ENCODE measurements around the gene TARDBP. TPM values are rescaled to one million over a fixed set of nuclear protein-coding genes. Genes with fewer than 3 reads are reported as not detected.

Gene TARDBP
- polyA plus RNA-seq, 3 donors = 49.4 to 79.5 (median 61.4) TPM

- Histone ChIP-seq H3K4me3 (replicated peaks in 1 of 3; ENCODE audit: low read depth in 2 of 3, low read length in 3 of 3) (no peak overlapping the region), H2AFZ (ENCODE audit: insufficient read depth, low read depth, low read length, poor library complexity, severe bottlenecking) (no peak overlapping the region), H3K27ac (ENCODE audit: low read depth in 1 of 2, low read length in 2 of 2) (no peak overlapping the region), H3K4me1 (ENCODE audit: control insufficient read depth in 1 of 2, insufficient read depth in 2 of 2, low read length in 2 of 2) (peaks cover 14 to 16% of the 10 kb centered on the region in 2 donors), H3K9me3 (replicated peaks in 1 of 2; ENCODE audit: control insufficient read depth in 1 of 2, insufficient read depth in 1 of 2, low read length in 2 of 2) (no peaks in the 10 kb centered on the region), H3K36me3 (replicated peaks in 1 of 2; ENCODE audit: control insufficient read depth in 1 of 2, insufficient read depth in 2 of 2, low read length in 2 of 2) (no peaks in the 10 kb centered on the region), H4K20me1 (ENCODE audit: insufficient read depth, low read length) (no peaks in the 10 kb centered on the region), H3K4me2 (replicated peaks; ENCODE audit: extremely low read depth, low read length, poor library complexity, severe bottlenecking) (no peak overlapping the region), H3K79me2 (ENCODE audit: insufficient read depth, low read length) (no peaks in the 10 kb centered on the region), H3K27me3 (ENCODE audit: control insufficient read depth in 2 of 2, insufficient read depth in 2 of 2, low read length in 2 of 2) (no peaks in the 10 kb centered on the region), H3K9ac (ENCODE audit: insufficient read depth, low read length, poor library complexity, severe bottlenecking) (no peak overlapping the region)
- H3K9me3 Mint-ChIP-seq = peaks cover 0 to 3% (median 0%) of the 10 kb centered on the region in 7 donors
- H3K36me3 Mint-ChIP-seq = no peaks in the 10 kb centered on the region
- no peak for DNase-seq
- intact Hi-C loops (cut with micrococcal nuclease) = no loop called here
- 92% methylated on average over 7 of the region's 10 CpGs for WGBS (ENCODE audit: insufficient coverage)
- TF ChIP-seq, protein P1, sequence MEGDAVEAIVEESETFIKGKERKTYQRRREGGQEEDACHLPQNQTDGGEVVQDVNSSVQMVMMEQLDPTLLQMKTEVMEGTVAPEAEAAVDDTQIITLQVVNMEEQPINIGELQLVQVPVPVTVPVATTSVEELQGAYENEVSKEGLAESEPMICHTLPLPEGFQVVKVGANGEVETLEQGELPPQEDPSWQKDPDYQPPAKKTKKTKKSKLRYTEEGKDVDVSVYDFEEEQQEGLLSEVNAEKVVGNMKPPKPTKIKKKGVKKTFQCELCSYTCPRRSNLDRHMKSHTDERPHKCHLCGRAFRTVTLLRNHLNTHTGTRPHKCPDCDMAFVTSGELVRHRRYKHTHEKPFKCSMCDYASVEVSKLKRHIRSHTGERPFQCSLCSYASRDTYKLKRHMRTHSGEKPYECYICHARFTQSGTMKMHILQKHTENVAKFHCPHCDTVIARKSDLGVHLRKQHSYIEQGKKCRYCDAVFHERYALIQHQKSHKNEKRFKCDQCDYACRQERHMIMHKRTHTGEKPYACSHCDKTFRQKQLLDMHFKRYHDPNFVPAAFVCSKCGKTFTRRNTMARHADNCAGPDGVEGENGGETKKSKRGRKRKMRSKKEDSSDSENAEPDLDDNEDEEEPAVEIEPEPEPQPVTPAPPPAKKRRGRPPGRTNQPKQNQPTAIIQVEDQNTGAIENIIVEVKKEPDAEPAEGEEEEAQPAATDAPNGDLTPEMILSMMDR (IDR thresholded peaks at IDR 0.05) = no peak
- no peak overlapping the region for H3K27ac Mint-ChIP-seq
- H3K4me1 Mint-ChIP-seq = peaks cover 14% of the 10 kb centered on the region
- H3K4me3 Mint-ChIP-seq = no peak overlapping the region
- H3K27me3 Mint-ChIP-seq (ENCODE audit: low read depth in 3 of 3) = peaks cover 2 to 10% (median 7%) of the 10 kb centered on the region in 3 donors
Measured at GRCh38 chr1:10973552-10973951, 38.9 kb upstream of the TARDBP start.

GRCh38 chr1:10973956-10974881, 38.2 kb upstream of the TARDBP start:
- no peaks in the 10 kb centered on the region for H3K9me3 ChIP-seq (replicated peaks in 1 of 2; ENCODE audit: control insufficient read depth in 1 of 2, insufficient read depth in 1 of 2, low read length in 2 of 2)
- no peaks in the 10 kb centered on the region for H3K36me3 Mint-ChIP-seq
- peaks cover 6 to 15% (median 8%) of the 10 kb centered on the region in 3 donors for H3K27me3 Mint-ChIP-seq (ENCODE audit: low read depth in 3 of 3)
- H4K20me1 ChIP-seq (ENCODE audit: insufficient read depth, low read length) = no peaks in the 10 kb centered on the region
- no peaks in the 10 kb centered on the region for H3K36me3 ChIP-seq (replicated peaks in 1 of 2; ENCODE audit: control insufficient read depth in 1 of 2, insufficient read depth in 2 of 2, low read length in 2 of 2)
- no peak overlapping the region for H3K27ac ChIP-seq (ENCODE audit: low read depth in 1 of 2, low read length in 2 of 2)
- H3K9me3 Mint-ChIP-seq = peaks cover 0 to 3% (median 0%) of the 10 kb centered on the region in 7 donors
- H3K27ac Mint-ChIP-seq = no peak overlapping the region
- no peak overlapping the region for H3K9ac ChIP-seq (ENCODE audit: insufficient read depth, low read length, poor library complexity, severe bottlenecking)
- WGBS (ENCODE audit: insufficient coverage) = 95% methylated on average over 16 of the region's 17 CpGs
- H3K4me1 Mint-ChIP-seq = peaks cover 11% of the 10 kb centered on the region
- H3K4me3 ChIP-seq (replicated peaks in 1 of 3; ENCODE audit: low read depth in 2 of 3, low read length in 3 of 3) = no peak overlapping the region
- no peak overlapping the region for H3K4me2 ChIP-seq (replicated peaks; ENCODE audit: extremely low read depth, low read length, poor library complexity, severe bottlenecking)
- no peaks in the 10 kb centered on the region for H3K27me3 ChIP-seq (ENCODE audit: control insufficient read depth in 2 of 2, insufficient read depth in 2 of 2, low read length in 2 of 2)
- intact Hi-C loops (cut with micrococcal nuclease) = no loop called here
- H3K79me2 ChIP-seq (ENCODE audit: insufficient read depth, low read length) = no peaks in the 10 kb centered on the region
- TF ChIP-seq, protein P1 (IDR thresholded peaks at IDR 0.05) = no peak
- no peak overlapping the region for H2AFZ ChIP-seq (ENCODE audit: insufficient read depth, low read depth, low read length, poor library complexity, severe bottlenecking)
- no peak overlapping the region for H3K4me3 Mint-ChIP-seq
- no peak for DNase-seq
- H3K4me1 ChIP-seq (ENCODE audit: control insufficient read depth in 1 of 2, insufficient read depth in 2 of 2, low read length in 2 of 2) = peaks cover 8 to 10% of the 10 kb centered on the region in 2 donors

Data from CD14-positive monocyte (primary cell).